ENCODE measurements around the gene KRT37.

Gene KRT37

GRCh38 chr17:41457676-41458075 lies 33.3 kb upstream of the KRT37 start:
- Histone ChIP-seq H3K18ac (ENCODE audit: low read length) (no peak overlapping the region), H2BK12ac (ENCODE audit: low read length) (no peak overlapping the region), H2BK120ac (ENCODE audit: insufficient read depth, low read length, poor library complexity) (no peak overlapping the region), H3K14ac (ENCODE audit: low read length) (no peak overlapping the region), H3K4ac (ENCODE audit: low read depth, low read length) (no peak overlapping the region), H3K4me1 (ENCODE audit: control insufficient read depth in 1 of 2, insufficient read depth in 2 of 2, low read length in 2 of 2) (no peaks in the 10 kb centered on the region), H2AFZ (ENCODE audit: insufficient read depth, low read length, poor library complexity) (no peak overlapping the region), H3K79me1 (ENCODE audit: low read length) (no peaks in the 10 kb centered on the region), H3K4me3 (ENCODE audit: low read depth, low read length) (no peak overlapping the region), H3K27ac (ENCODE audit: low read depth, low read length) (no peak overlapping the region), H3K9ac (ENCODE audit: low read length) (no peak overlapping the region), H3K23ac (ENCODE audit: low read length) (no peak overlapping the region), H3K4me2 (ENCODE audit: low read length) (no peak overlapping the region), H3K79me2 (ENCODE audit: control insufficient read depth, insufficient read depth, low read length, poor library complexity) (no peaks in the 10 kb centered on the region), H4K12ac (ENCODE audit: low read depth, low read length) (no peak overlapping the region), H2BK5ac (ENCODE audit: low read depth, low read length, poor library complexity) (no peak overlapping the region), H2AK5ac (ENCODE audit: low read length) (no peak overlapping the region), H4K8ac (ENCODE audit: low read depth, low read length) (no peak overlapping the region), H4K91ac (ENCODE audit: low read depth, low read length) (no peak overlapping the region), H3K9me3 (ENCODE audit: insufficient read depth, low read depth, low read length) (no peaks in the 10 kb centered on the region), H3K27me3 (ENCODE audit: insufficient read depth, low read length) (no peaks in the 10 kb centered on the region), H3K36me3 (ENCODE audit: control insufficient read depth in 1 of 2, insufficient read depth in 2 of 2, low read length in 2 of 2) (no peaks in the 10 kb centered on the region)
- no CpG with 5 or more reads among the region's 4 CpGs for WGBS (ENCODE audit: extremely low coverage, insufficient coverage, insufficient read length)
- DNase-seq = no peak

DNA sequence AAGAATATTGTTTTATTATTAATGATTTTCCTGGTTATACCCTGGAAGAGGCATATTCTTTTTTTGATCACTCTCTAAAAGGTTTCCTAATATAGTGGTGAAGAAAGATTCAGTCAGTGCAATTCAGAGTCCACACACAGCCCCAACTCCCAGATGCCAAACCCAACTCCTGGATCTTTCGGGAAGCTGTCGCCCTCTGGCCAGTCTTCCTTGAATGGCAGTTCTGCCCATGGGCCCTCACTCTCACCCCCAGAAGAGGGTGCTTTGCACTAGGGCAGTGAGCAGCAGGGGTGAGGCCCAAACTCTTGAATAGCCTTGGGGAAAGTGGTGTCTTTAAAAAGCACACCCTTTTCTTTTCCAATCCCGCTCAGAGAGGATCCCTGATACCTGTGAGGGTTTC lies 31.8 kb upstream of the KRT37 start:
- no peak overlapping the region for H4K8ac ChIP-seq (ENCODE audit: low read depth, low read length)
- no peak overlapping the region for H2BK5ac ChIP-seq (ENCODE audit: low read depth, low read length, poor library complexity)
- H3K79me2 ChIP-seq (ENCODE audit: control insufficient read depth, insufficient read depth, low read length, poor library complexity) = no peaks in the 10 kb centered on the region
- peak in 1 of 2 donors; percentile 49 for DNase-seq
- H3K14ac ChIP-seq (ENCODE audit: low read length) = no peak overlapping the region
- H3K23ac ChIP-seq (ENCODE audit: low read length) = no peak overlapping the region
- H3K79me1 ChIP-seq (ENCODE audit: low read length) = no peaks in the 10 kb centered on the region
- H4K12ac ChIP-seq (ENCODE audit: low read depth, low read length) = no peak overlapping the region
- H3K4me3 ChIP-seq (ENCODE audit: low read depth, low read length) = no peak overlapping the region
- no peaks in the 10 kb centered on the region for H3K27me3 ChIP-seq (ENCODE audit: insufficient read depth, low read length)
- no peak overlapping the region for H2BK120ac ChIP-seq (ENCODE audit: insufficient read depth, low read length, poor library complexity)
- H3K27ac ChIP-seq (ENCODE audit: low read depth, low read length) = no peak overlapping the region
- H4K91ac ChIP-seq (ENCODE audit: low read depth, low read length) = no peak overlapping the region
- no peak overlapping the region for H2AFZ ChIP-seq (ENCODE audit: insufficient read depth, low read length, poor library complexity)
- no peak overlapping the region for H3K9ac ChIP-seq (ENCODE audit: low read length)
- H3K4me2 ChIP-seq (ENCODE audit: low read length) = no peak overlapping the region
- H3K4ac ChIP-seq (ENCODE audit: low read depth, low read length) = no peak overlapping the region
- no CpG with 5 or more reads among the region's 3 CpGs for WGBS (ENCODE audit: extremely low coverage, insufficient coverage, insufficient read length)
- H3K9me3 ChIP-seq (ENCODE audit: insufficient read depth, low read depth, low read length) = no peaks in the 10 kb centered on the region
- H2AK5ac ChIP-seq (ENCODE audit: low read length) = no peak overlapping the region
- H3K4me1 ChIP-seq (ENCODE audit: control insufficient read depth in 1 of 2, insufficient read depth in 2 of 2, low read length in 2 of 2) = no peaks in the 10 kb centered on the region
- no peak overlapping the region for H2BK12ac ChIP-seq (ENCODE audit: low read length)
- H3K36me3 ChIP-seq (ENCODE audit: control insufficient read depth in 1 of 2, insufficient read depth in 2 of 2, low read length in 2 of 2) = no peaks in the 10 kb centered on the region
- H3K18ac ChIP-seq (ENCODE audit: low read length) = no peak overlapping the region

DNA sequence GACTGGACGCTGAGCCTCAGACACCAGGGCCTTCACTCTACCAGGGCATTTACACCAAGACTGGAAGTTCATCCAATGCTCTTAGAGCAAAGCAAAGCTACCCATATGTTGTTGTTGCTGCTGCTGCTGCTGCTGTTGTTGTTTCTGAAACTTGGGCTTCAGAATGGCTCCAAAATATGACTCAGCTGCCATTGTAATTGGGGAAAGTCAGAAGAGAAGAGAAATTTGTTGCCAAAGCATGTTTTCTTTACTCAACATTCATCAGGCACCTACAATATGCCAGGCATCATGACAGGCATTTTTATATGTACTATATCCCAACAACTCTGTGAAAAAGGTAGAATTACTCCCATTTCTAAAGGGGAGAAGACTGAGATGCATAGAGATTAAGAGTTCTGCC lies 30.9 kb upstream of the KRT37 start:
- no peak for DNase-seq
- Histone ChIP-seq H4K91ac (ENCODE audit: low read depth, low read length) (no peak overlapping the region), H2BK120ac (ENCODE audit: insufficient read depth, low read length, poor library complexity) (no peak overlapping the region), H2BK12ac (ENCODE audit: low read length) (no peak overlapping the region), H3K36me3 (ENCODE audit: control insufficient read depth in 1 of 2, insufficient read depth in 2 of 2, low read length in 2 of 2) (no peaks in the 10 kb centered on the region), H3K27me3 (ENCODE audit: insufficient read depth, low read length) (no peaks in the 10 kb centered on the region), H3K4me1 (ENCODE audit: control insufficient read depth in 1 of 2, insufficient read depth in 2 of 2, low read length in 2 of 2) (no peaks in the 10 kb centered on the region), H3K9me3 (ENCODE audit: insufficient read depth, low read depth, low read length) (no peaks in the 10 kb centered on the region), H3K4ac (ENCODE audit: low read depth, low read length) (no peak overlapping the region), H4K8ac (ENCODE audit: low read depth, low read length) (no peak overlapping the region), H3K79me2 (ENCODE audit: control insufficient read depth, insufficient read depth, low read length, poor library complexity) (no peaks in the 10 kb centered on the region), H3K4me2 (ENCODE audit: low read length) (no peak overlapping the region), H2BK5ac (ENCODE audit: low read depth, low read length, poor library complexity) (no peak overlapping the region), H4K12ac (ENCODE audit: low read depth, low read length) (no peak overlapping the region), H3K79me1 (ENCODE audit: low read length) (no peaks in the 10 kb centered on the region), H3K23ac (ENCODE audit: low read length) (no peak overlapping the region), H3K4me3 (ENCODE audit: low read depth, low read length) (no peak overlapping the region), H3K27ac (ENCODE audit: low read depth, low read length) (no peak overlapping the region), H3K18ac (ENCODE audit: low read length) (no peak overlapping the region), H2AFZ (ENCODE audit: insufficient read depth, low read length, poor library complexity) (no peak overlapping the region), H2AK5ac (ENCODE audit: low read length) (no peak overlapping the region), H3K14ac (ENCODE audit: low read length) (no peak overlapping the region), H3K9ac (ENCODE audit: low read length) (no peak overlapping the region)
- no CpG with 5 or more reads among the region's 1 CpG for WGBS (ENCODE audit: extremely low coverage, insufficient coverage, insufficient read length)

DNA sequence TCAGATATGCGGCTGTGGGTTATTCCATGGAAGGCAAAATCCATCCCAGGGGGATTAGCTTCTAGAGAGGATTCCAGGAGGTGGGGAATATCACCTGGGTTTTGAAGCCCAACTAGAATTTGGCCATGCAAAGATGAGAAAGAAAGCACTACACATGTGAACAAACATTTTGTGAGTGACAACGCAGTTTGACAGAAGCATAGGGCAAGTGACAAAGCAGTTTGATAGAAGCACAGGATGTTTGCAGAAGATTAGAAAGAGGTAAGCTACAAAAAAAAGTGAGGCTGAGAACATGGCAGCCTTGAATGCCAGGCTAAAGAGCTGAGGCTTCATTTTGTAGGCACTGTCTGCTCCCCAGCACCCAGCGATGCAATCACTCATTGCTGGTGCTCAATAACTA lies 28.7 kb upstream of the KRT37 start:
- Histone ChIP-seq H3K9me3 (ENCODE audit: insufficient read depth, low read depth, low read length) (no peaks in the 10 kb centered on the region), H2BK5ac (ENCODE audit: low read depth, low read length, poor library complexity) (no peak overlapping the region), H3K36me3 (ENCODE audit: control insufficient read depth in 1 of 2, insufficient read depth in 2 of 2, low read length in 2 of 2) (no peaks in the 10 kb centered on the region), H3K4me2 (ENCODE audit: low read length) (no peak overlapping the region), H4K91ac (ENCODE audit: low read depth, low read length) (no peak overlapping the region), H3K14ac (ENCODE audit: low read length) (no peak overlapping the region), H3K27ac (ENCODE audit: low read depth, low read length) (no peak overlapping the region), H2BK12ac (ENCODE audit: low read length) (no peak overlapping the region), H3K4me1 (ENCODE audit: control insufficient read depth in 1 of 2, insufficient read depth in 2 of 2, low read length in 2 of 2) (no peaks in the 10 kb centered on the region), H4K8ac (ENCODE audit: low read depth, low read length) (no peak overlapping the region), H3K4ac (ENCODE audit: low read depth, low read length) (no peak overlapping the region), H2AFZ (ENCODE audit: insufficient read depth, low read length, poor library complexity) (no peak overlapping the region), H2AK5ac (ENCODE audit: low read length) (no peak overlapping the region), H2BK120ac (ENCODE audit: insufficient read depth, low read length, poor library complexity) (no peak overlapping the region), H3K79me1 (ENCODE audit: low read length) (no peaks in the 10 kb centered on the region), H3K23ac (ENCODE audit: low read length) (no peak overlapping the region), H3K18ac (ENCODE audit: low read length) (no peak overlapping the region), H3K27me3 (ENCODE audit: insufficient read depth, low read length) (no peaks in the 10 kb centered on the region), H3K9ac (ENCODE audit: low read length) (no peak overlapping the region), H3K4me3 (ENCODE audit: low read depth, low read length) (no peak overlapping the region), H3K79me2 (ENCODE audit: control insufficient read depth, insufficient read depth, low read length, poor library complexity) (no peaks in the 10 kb centered on the region), H4K12ac (ENCODE audit: low read depth, low read length) (no peak overlapping the region)
- no peak for DNase-seq
- WGBS (ENCODE audit: extremely low coverage, insufficient coverage, insufficient read length) = no CpG with 5 or more reads among the region's 3 CpGs

Measured in trophoblast cell (in vitro differentiated cells and primary cell).